WERI-Rb-1 (cell line): ENCODE measurements around the gene TMEM242.

Experiments used
- DNase-seq: peaks from one replicate; pipeline ENCODE4 v3.0.0-alpha.2; 2020
- H3K27ac ChIP-seq: fragments of 250-450 bp; sonication (Bioruptor Pico); 2 replicates; pipeline ENCODE4 v1.5.1; 2020; ENCODE audit warnings: mild to moderate bottlenecking, moderate library complexity
- H3K27me3 ChIP-seq: fragments of 250-450 bp; sonication (Bioruptor Pico); 2 replicates; pipeline ENCODE4 v1.5.1; 2021; ENCODE audit warnings: mild to moderate bottlenecking, low read depth, moderate library complexity; ENCODE audit not compliant: insufficient read depth, severe bottlenecking
- H3K36me3 ChIP-seq: fragments of 250-450 bp; sonication (Bioruptor Pico); 2 replicates; pipeline ENCODE4 v1.5.1; 2020; ENCODE audit warnings: mild to moderate bottlenecking, moderate library complexity
- H3K4me3 ChIP-seq: 2 replicates; pipeline ENCODE4 v1.5.1; 2011; ENCODE audit warnings: low read depth, mild to moderate bottlenecking, control low read depth, low read length
- H3K9me3 ChIP-seq: fragments of 250-450 bp; sonication (Bioruptor Pico); 2 replicates; pipeline ENCODE4 v1.5.1; 2021; ENCODE audit warnings: mild to moderate bottlenecking, moderate library complexity; ENCODE audit not compliant: severe bottlenecking
- TF ChIP-seq, protein P1 (sequence below): IDR thresholded peaks from 2 replicates; pipeline ENCODE4 v1.5.1; 2011; ENCODE audit warnings: low read depth, mild to moderate bottlenecking, control low read depth, inconsistent platforms, low read length

The TMEM242 gene

GRCh38 chr6:157239671-157240058 is 83.7 kb downstream of the TMEM242 start:
- H3K9me3 ChIP-seq, result peaks cover 7% of the 10 kb centered on the region
- peak; percentile 78 for DNase-seq
- TF ChIP-seq, protein P1, sequence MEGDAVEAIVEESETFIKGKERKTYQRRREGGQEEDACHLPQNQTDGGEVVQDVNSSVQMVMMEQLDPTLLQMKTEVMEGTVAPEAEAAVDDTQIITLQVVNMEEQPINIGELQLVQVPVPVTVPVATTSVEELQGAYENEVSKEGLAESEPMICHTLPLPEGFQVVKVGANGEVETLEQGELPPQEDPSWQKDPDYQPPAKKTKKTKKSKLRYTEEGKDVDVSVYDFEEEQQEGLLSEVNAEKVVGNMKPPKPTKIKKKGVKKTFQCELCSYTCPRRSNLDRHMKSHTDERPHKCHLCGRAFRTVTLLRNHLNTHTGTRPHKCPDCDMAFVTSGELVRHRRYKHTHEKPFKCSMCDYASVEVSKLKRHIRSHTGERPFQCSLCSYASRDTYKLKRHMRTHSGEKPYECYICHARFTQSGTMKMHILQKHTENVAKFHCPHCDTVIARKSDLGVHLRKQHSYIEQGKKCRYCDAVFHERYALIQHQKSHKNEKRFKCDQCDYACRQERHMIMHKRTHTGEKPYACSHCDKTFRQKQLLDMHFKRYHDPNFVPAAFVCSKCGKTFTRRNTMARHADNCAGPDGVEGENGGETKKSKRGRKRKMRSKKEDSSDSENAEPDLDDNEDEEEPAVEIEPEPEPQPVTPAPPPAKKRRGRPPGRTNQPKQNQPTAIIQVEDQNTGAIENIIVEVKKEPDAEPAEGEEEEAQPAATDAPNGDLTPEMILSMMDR, result no peak
- no peaks in the 10 kb centered on the region for H3K27me3 ChIP-seq
- peak overlapping the region; percentile 91 for H3K27ac ChIP-seq
- peak overlapping the region; percentile 54 for H3K4me3 ChIP-seq
- no peaks in the 10 kb centered on the region for H3K36me3 ChIP-seq
